Right atrium auricular region (tissue), 2 donors: ENCODE data around the gene PDGFA. TPM values are rescaled to one million over a fixed set of nuclear protein-coding genes. Genes with fewer than 3 reads are reported as not detected.

Experiments used
- DNase-seq: peaks from one replicate; pipeline ENCODE4 v3.0.0-alpha.2; 2019; ENCODE audit warnings: low spot score
- H3K27ac ChIP-seq, 2 donors: fragments of 200-600 bp; sonication (generic); 1 replicate in 1 of 2; 2 replicates in 1 of 2; pipeline ENCODE4 v1.5.1; 2016 to 2019
- H3K27me3 ChIP-seq, 2 donors: fragments of 200-600 bp; sonication (generic); one replicate each; pipeline versions ENCODE4 v1.5.1 to v1.6.0; 2017 to 2019
- H3K36me3 ChIP-seq: fragments of 200-600 bp; sonication (generic); one replicate; pipeline ENCODE4 v1.5.1; 2016
- H3K4me1 ChIP-seq, 2 donors: fragments of 200-600 bp; sonication (generic); one replicate each; pipeline versions ENCODE4 v1.5.1 to v1.6.0; 2017 to 2019
- H3K4me3 ChIP-seq, 2 donors: fragments of 200-600 bp; sonication (generic); 1 replicate in 1 of 2; 2 replicates in 1 of 2; pipeline ENCODE4 v1.5.1; 2017 to 2019; ENCODE audit warnings: mild to moderate bottlenecking in 1 of 2, moderate library complexity in 1 of 2
- H3K9me3 ChIP-seq, 2 donors: fragments of 200-600 bp; sonication (generic); one replicate each; pipeline ENCODE4 v1.5.1; 2019
- CTCF ChIP-seq, 2 donors: fragments of 200-600 bp; sonication (generic); IDR thresholded peaks; one replicate each; pipeline ENCODE4 v1.5.1; 2019; ENCODE audit warnings: antibody characterized with exemption in 2 of 2
- total RNA-seq, 2 donors: library from RNA; depleted of rRNA; stranded (reverse); fragments of >200 nt; gene quantifications; one replicate each; pipeline ENCODE4 v1.1.0, GENCODE V29; 2016

PDGFA gene
- total RNA-seq, 2 donors from 2014 or later = 31.8 to 34.2 TPM

- Histone ChIP-seq H3K27ac (no peak overlapping the region), H3K27me3 (no peaks in the 10 kb centered on the region), H3K36me3 (no peaks in the 10 kb centered on the region), H3K9me3 (peaks cover 0 to 9% of the 10 kb centered on the region in 2 donors), H3K4me1 (peaks cover 0 to 17% of the 10 kb centered on the region in 2 donors), H3K4me3 (no peak overlapping the region)
- DNase-seq = no peak
- TF ChIP-seq CTCF (IDR thresholded peaks at IDR 0.05) = no peak
These were observed 42.8 kb downstream of the PDGFA start for GRCh38 chr7:476736-477360.

- no peak for DNase-seq
- Histone ChIP-seq H3K4me1 (peaks cover 0 to 21% of the 10 kb centered on the region in 2 donors), H3K36me3 (no peaks in the 10 kb centered on the region), H3K27ac (no peak overlapping the region), H3K4me3 (no peak overlapping the region), H3K9me3 (peaks cover 0 to 9% of the 10 kb centered on the region in 2 donors), H3K27me3 (no peaks in the 10 kb centered on the region)
- TF ChIP-seq CTCF (IDR thresholded peaks at IDR 0.05) = no peak
These were observed 43.6 kb downstream of the PDGFA start for GRCh38 chr7:475951-476441.

GRCh38 chr7:475425-475728, 44.3 kb downstream of the PDGFA start:
- no peaks in the 10 kb centered on the region for H3K36me3 ChIP-seq
- DNase-seq = no peak
- no peaks in the 10 kb centered on the region for H3K27me3 ChIP-seq
- TF ChIP-seq CTCF (IDR thresholded peaks at IDR 0.05) = no peak
- H3K4me3 ChIP-seq = no peak overlapping the region
- no peak overlapping the region for H3K27ac ChIP-seq
- peaks cover 0 to 15% of the 10 kb centered on the region in 2 donors for H3K4me1 ChIP-seq
- H3K9me3 ChIP-seq = peaks cover 0 to 9% of the 10 kb centered on the region in 2 donors

GRCh38 chr7:474605-475424, 44.8 kb downstream of the PDGFA start:
- H3K27ac ChIP-seq = no peak overlapping the region
- no peak for DNase-seq

GRCh38 chr7:473870-474604, 45.6 kb downstream of the PDGFA start:
- Histone ChIP-seq H3K27ac (no peak overlapping the region), H3K27me3 (no peaks in the 10 kb centered on the region), H3K9me3 (peaks cover 0 to 9% of the 10 kb centered on the region in 2 donors), H3K4me1 (peaks cover 0 to 11% of the 10 kb centered on the region in 2 donors), H3K4me3 (no peak overlapping the region), H3K36me3 (no peaks in the 10 kb centered on the region)
- TF ChIP-seq CTCF (IDR thresholded peaks at IDR 0.05) = no peak
- no peak for DNase-seq

More at GRCh38 chr7:474605-475424, 44.8 kb downstream of the PDGFA start:
- H3K36me3 ChIP-seq = no peaks in the 10 kb centered on the region
- H3K4me1 ChIP-seq = peaks cover 0 to 11% of the 10 kb centered on the region in 2 donors
- H3K27me3 ChIP-seq = no peaks in the 10 kb centered on the region
- TF ChIP-seq CTCF (IDR thresholded peaks at IDR 0.05) = no peak
- H3K4me3 ChIP-seq = no peak overlapping the region
- peaks cover 0 to 9% of the 10 kb centered on the region in 2 donors for H3K9me3 ChIP-seq
